NOMO-1 treated with DMSO at 0.1 percent for 48 hours (cell line): Measurements from ENCODE around the gene ZIC2.
"Not testable (repeated sequence)": the region's sequence is repeated elsewhere in the genome, so short reads cannot be mapped to it uniquely, and the experiment has no call there.

Experiments
- DNase-seq: peaks from one replicate; lab custom pipeline; 2025; ENCODE audit not compliant: unreplicated experiment; lab: John Stamatoyannopoulos, UW

ZIC2 gene

DNA sequence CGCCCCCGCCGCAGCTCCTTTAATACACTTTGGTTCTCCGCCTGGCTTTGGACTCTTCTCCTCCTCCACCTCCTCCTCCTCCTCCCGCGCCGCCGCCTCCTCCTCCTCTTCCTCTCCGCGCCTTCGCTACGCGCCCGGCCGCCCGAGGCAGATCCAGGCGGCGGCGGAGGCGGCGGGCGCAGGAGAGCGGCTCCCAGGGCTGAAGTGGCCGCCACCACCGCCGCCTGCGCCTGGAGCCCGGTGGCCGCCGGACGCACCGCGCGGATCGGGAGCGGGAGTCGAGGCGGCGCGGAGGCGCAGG lies at the start of gene ZIC2:
TSS of gene ZIC2 (plus strand) at position 50 of the 301 bp plus-strand sequence. CDS start 281 bp downstream, outside the sequence.
- DNase-seq, result peak; percentile 14

GRCh38 chr13:99932912-99933311 lies 48.7 kb upstream of the ZIC2 start:
- DNase-seq, result no peak

- no peak for DNase-seq
Observed at GRCh38 chr13:99935772-99936171, 45.8 kb upstream of the ZIC2 start.

DNA sequence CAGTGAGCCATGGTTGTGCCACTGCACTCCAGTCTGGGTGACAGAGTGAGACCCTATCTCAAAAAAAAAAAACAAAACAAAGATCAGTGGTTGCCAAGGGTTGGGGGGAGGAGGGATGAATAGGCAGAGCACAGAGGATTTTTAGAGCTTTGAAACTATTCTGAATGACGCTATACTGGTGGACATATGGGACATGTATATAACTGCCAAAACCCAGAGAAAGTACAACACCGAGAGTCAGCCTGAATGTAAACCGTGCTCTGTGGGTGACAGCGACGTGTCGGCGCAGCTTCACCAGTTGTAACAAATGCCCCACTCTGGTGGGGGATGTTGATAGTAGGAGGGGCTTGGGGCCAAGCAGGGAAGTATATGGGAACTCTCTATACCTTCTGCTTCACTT lies 42.9 kb upstream of the ZIC2 start:
- no peak for DNase-seq

DNA sequence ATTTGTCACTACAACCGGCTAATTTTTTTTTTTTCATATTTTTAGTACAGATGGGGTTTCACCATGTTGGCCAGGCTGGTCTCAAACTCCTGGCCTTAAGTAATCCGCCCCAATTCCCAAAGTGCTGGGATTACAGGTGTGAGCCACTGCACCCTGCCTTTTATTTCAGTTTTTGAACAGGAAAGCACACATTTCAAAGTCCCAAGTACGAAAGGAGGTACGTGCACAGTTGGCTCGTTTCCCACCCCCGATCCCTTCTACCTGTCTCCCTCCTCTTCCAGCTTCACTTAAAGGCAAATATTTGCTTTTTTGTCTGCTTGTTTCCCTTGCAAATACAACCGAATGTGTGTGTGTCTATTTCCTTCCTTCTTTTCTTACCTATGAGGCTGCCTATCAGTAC lies 40.5 kb upstream of the ZIC2 start:
- no peak for DNase-seq

GRCh38 chr13:99941911-99942310 lies 39.7 kb upstream of the ZIC2 start:
- no peak for DNase-seq

DNA sequence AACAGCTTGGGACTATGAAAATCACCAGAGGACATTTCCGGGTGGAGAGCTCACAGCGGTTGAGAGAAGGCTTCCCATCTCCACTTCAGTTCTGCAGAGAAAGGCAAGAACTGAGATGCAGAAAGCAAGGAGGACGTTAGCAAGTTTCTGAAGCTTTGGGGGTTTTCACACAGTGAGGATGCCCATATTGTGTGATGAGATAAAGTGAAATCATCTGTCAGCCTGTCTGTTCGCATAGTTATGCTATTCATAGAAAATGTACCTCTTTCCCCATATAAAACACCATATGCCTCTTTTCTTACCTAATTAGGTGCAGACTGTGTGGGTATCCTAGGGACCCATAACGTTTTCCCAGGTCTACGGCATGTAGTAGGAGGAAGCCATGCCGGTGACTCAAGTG lies 37.5 kb upstream of the ZIC2 start:
- DNase-seq, result no peak

DNA sequence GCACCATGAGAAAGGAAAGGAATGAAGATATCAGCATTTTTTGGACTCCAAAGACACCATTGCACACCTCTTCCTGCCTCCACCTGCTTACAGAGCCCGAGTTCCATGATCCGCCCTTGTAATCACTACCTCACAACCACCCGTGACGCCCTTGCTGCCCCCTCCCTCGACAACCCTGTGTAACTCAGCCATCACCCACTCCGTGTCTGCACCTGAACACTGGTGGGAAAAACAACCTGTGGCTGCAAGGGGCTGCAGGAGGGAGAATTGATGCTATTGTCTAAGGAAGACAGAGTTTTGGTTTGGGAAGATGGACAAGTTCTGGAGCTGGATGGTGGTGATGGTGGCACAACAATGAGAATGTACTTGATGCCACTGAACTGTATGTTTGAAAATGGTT lies 37.0 kb upstream of the ZIC2 start:
- no peak for DNase-seq

- not testable (repeated sequence) for DNase-seq
Observed at GRCh38 chr13:99945515-99945914, 36.1 kb upstream of the ZIC2 start.

- no peak for DNase-seq
Observed at GRCh38 chr13:99947666-99948065, 33.9 kb upstream of the ZIC2 start.

- DNase-seq, result no peak
Observed at GRCh38 chr13:99948411-99948810, 33.2 kb upstream of the ZIC2 start.

GRCh38 chr13:99948907-99949678 lies 32.5 kb upstream of the ZIC2 start:
- DNase-seq, result no peak

GRCh38 chr13:99949679-99950413 lies 31.7 kb upstream of the ZIC2 start:
- no peak for DNase-seq

GRCh38 chr13:99951666-99952065 lies 29.9 kb upstream of the ZIC2 start:
- not testable (repeated sequence) for DNase-seq

DNA sequence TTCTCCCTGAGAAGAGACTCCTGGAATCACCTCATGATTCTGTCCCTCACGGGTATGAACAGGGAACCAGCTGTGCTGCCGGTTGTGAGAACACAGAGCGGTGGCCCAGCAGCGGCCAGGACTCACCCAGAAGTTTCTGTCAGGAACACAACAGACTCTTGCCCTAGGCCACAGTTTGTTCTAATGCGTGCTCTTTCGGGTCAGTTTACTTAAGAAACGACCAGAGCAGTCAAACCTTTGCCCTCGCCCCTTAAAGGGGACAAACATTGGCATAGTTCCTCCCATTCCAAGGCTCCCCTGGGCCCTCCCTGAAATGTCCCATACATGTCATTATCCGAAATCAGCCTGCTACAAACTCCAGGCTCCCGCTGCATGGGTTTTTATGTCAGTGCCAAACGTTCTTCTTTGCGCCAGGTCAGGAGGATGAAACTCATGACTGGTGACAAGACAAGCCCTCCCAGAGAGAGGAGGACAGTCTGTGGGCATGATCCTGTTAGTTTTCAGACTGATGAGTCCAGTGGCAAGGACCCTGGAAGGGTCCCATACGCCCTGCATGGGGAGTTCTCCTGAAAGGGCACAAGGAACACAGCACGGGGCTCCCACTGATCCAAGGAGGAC lies 28.3 kb upstream of the ZIC2 start:
- no peak for DNase-seq

- no peak for DNase-seq
Observed at GRCh38 chr13:99955107-99955746, 26.4 kb upstream of the ZIC2 start.

DNA sequence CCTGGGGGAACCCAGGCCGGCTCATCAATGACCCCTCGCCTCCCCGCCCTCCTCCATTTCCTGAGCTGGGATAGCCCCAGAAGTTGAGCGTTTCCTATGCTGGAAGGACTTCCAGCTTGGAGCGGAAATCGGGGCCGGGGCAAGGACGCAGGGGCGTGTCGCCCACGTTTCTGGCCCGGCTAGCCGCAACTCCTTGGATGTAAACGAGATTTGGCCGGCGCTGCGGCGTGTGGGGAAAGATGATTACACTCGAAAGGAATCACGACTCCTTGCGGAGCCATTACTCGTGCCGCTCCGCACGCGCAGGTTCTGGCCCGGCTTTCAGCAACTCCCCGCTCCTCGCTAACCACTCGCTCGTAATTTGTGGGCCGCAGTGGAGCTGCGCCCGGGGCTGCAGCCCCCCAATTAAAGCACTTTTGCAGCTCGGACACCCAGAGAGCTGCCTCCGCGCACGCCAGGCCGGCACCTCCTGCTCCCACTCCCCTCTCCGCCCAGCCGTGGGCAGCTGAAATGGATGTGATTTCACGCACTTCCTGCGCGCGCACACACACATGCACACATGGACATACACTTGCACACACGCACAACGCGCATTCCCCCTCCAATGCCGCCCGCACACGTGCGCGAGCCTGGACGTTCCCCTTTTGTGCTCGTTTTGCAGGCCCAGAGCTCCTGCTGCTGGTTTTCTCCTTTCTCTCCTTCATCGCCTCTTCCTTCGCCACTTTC lies 25.7 kb upstream of the ZIC2 start:
- DNase-seq, result no peak

DNA sequence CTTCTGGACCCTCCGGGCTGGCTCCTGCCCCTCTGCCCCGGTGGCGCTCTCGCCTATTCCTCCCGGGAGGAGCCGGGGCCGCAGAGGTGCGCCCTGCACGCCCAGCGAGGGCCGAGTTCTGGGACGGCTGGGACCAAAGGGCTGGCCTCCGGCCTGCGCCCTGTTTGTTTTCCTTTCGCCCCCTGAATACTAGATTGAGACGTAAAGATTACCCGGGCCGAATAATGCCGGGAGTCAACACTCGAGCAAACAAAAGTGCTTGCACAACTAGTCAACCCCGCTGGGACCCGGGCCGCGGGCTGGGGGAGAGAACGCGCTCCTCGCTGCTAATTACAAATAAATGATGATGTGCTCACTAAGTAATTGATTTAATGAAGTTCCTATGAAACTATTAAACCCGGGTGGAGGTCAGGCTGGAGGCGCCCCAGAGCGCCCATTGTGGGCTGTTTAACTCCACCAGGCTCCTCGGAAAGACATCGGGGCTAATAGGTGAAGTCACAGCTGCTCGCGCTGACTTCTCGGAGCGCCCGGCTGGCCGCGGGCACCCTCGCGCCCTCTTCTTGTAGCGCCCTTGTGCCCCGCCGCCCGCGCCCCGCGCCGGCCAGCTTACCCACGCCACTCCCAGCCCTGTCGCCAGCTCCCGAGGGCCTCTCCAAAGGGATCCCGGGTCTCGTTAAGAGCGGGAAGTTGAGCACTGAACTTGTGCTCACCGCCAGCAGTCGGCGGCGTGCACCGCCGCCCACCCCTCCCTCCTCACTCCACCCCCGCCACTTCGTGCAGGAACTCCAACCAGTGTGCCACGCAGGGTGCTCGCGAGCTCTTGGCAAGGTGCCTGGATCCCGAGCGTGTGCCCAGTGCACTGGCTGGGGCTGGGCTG lies 24.9 kb upstream of the ZIC2 start:
- no peak for DNase-seq

DNA sequence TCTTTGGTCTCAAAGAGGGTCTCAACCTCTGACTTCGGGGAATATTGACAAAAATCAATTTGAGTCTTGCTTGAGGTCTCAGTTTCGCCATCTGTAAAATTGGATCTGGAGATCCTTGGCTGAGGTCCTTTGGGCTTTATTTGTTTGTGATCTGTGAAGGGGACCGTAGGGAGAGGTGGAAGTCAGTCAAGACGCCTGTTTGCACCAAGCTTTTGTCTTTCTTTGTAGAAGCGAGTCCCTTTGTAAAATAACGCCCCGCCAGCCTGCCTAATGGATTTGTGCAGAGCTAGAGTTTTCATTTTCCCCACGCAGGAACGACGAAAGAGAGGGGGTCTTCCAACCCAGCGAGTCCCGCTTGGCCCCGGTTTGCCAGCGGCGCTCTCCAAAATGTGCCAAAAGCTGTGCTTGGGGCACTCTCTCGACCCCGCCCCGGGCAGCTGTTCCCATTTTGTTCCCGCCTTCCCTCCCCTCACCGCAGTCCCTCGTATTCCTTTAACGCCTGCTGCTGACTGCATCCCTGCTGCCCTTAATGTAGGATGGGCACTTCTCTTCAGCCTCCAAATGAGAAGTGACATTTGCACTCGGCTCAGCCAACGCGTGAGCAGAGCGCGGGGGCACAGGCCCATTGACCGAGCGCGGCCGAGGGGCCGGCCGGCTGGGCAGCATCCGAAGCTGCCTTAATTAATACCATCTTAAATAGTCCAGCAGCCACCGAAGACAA lies 23.0 kb upstream of the ZIC2 start:
- no peak for DNase-seq
